ENCODE results near the gene KRT72. TPM values are rescaled to one million over a fixed set of nuclear protein-coding genes. Genes with fewer than 3 reads are reported as not detected.

Gene KRT72
- total and polyA plus RNA-seq, 2 experiments from 2014 or later = not detected

DNA sequence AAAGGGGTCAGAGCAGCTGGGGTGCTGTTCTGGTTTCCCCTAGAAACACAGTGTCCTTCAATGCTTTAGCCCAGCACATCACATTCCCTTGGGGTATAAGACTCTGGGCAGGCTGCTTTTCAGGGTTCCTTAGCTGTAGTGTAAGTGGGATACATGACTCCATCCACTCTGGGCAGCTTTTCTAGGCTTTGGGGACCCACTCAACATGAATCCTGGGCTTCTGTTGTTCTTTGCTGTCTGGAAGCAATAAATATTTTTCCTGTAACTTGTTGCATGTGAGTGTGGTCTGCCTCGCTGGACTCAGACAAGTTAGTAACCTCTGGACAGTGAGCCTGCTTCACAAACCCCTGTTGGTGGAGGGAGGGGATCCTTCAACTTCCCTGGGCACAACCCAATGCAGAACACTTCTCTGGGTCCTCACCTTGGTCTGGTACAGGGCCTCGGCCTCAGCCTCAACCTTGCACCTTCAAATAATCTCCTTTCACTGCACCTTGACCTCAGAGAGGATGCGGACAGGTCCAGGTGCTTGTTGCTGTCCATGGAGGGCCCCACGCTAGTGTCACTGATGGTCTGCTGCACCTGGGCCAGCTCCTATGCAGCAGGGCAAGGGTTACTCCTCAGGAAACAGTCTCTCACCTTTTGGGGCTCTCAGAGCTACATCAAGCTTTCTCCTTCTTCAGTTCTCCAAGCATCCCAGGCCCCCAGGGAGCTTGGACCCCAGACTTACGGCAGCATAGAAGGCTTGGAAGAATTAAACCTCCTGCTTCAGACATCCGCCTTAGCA lies 30.6 kb upstream of the KRT72 start:
- peaks cover 2% of the 10 kb centered on the region for H3K27me3 Mint-ChIP-seq (ENCODE audit: insufficient read depth, low read depth, poor library complexity)

More for the DNA sequence above, 30.6 kb upstream of the KRT72 start:
- Histone ChIP-seq H4K20me1 (replicated peaks; ENCODE audit: insufficient read depth) (no peaks in the 10 kb centered on the region), H3K79me2 (replicated peaks; ENCODE audit: insufficient read depth) (no peaks in the 10 kb centered on the region), H3K4me2 (no peak overlapping the region), H2AFZ (no peak overlapping the region), H3K4me3 (no peak overlapping the region), H3K36me3 (ENCODE audit: insufficient read depth) (no peaks in the 10 kb centered on the region), H3K4me1 (ENCODE audit: insufficient read depth) (no peaks in the 10 kb centered on the region), H3K27me3 (ENCODE audit: insufficient read depth) (no peaks in the 10 kb centered on the region), H3K9me2 (ENCODE audit: insufficient read depth) (no peaks in the 10 kb centered on the region), H3F3A (replicated peaks; ENCODE audit: low read depth) (no peaks in the 10 kb centered on the region), H3K27ac (ENCODE audit: low read depth) (no peak overlapping the region)
- no peaks in the 10 kb centered on the region for H3K9me3 Mint-ChIP-seq
- H3K36me3 Mint-ChIP-seq (ENCODE audit: low read depth) = no peaks in the 10 kb centered on the region
- DNase-seq (ENCODE audit: low spot score) = no peak
- H3K4me1 Mint-ChIP-seq = peaks cover 3% of the 10 kb centered on the region
- no peak overlapping the region for H3K4me3 Mint-ChIP-seq
- TF ChIP-seq CTCF (conservative IDR thresholded peaks at IDR 0.05; ENCODE audit: low read depth in 2 of 2) = no peak
- TF ChIP-seq, protein P1, sequence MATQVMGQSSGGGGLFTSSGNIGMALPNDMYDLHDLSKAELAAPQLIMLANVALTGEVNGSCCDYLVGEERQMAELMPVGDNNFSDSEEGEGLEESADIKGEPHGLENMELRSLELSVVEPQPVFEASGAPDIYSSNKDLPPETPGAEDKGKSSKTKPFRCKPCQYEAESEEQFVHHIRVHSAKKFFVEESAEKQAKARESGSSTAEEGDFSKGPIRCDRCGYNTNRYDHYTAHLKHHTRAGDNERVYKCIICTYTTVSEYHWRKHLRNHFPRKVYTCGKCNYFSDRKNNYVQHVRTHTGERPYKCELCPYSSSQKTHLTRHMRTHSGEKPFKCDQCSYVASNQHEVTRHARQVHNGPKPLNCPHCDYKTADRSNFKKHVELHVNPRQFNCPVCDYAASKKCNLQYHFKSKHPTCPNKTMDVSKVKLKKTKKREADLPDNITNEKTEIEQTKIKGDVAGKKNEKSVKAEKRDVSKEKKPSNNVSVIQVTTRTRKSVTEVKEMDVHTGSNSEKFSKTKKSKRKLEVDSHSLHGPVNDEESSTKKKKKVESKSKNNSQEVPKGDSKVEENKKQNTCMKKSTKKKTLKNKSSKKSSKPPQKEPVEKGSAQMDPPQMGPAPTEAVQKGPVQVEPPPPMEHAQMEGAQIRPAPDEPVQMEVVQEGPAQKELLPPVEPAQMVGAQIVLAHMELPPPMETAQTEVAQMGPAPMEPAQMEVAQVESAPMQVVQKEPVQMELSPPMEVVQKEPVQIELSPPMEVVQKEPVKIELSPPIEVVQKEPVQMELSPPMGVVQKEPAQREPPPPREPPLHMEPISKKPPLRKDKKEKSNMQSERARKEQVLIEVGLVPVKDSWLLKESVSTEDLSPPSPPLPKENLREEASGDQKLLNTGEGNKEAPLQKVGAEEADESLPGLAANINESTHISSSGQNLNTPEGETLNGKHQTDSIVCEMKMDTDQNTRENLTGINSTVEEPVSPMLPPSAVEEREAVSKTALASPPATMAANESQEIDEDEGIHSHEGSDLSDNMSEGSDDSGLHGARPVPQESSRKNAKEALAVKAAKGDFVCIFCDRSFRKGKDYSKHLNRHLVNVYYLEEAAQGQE (IDR thresholded peaks at IDR 0.05; ENCODE audit: unreplicated experiment) = no peak
- TF ChIP-seq ZNF462 (CRISPR knock-in tag; IDR thresholded peaks at IDR 0.05) = no peak
- no peak for TF ChIP-seq POLR2AphosphoS5 (IDR thresholded peaks at IDR 0.05; ENCODE audit: low read depth)
- TF ChIP-seq STAT1 (IDR thresholded peaks at IDR 0.05; ENCODE audit: unreplicated experiment) = no peak
- H3K27ac Mint-ChIP-seq = no peak overlapping the region
- no peak for ATAC-seq

Data from GM23338 (cell line).